IMR-90 (cell line): ENCODE measurements around the gene UACA. TPM values are rescaled to one million over a fixed set of nuclear protein-coding genes. Genes with fewer than 3 reads are reported as not detected.

Experiments used
- ATAC-seq: fragments of 200-7000 bp; cut with Tn5 transposase; 2 replicates; pipeline ENCODE4 v1.9.1; 2020; ENCODE audit warnings: low read depth, mild to moderate bottlenecking, moderate library complexity
- BruUV-seq: library from RNA; stranded (reverse); fragments of 400-500 nt; replicated peaks from 2 replicates; lab custom pipeline; 2021; lab: Mats Ljungman, UMichigan
- CTCF ChIA-PET: fragments of 300-600 bp; formaldehyde crosslinking; extraction: SDS; loops from one replicate; lab custom pipeline; 2021; ENCODE audit warnings: antibody characterized with exemption; lab: Yijun Ruan, JAX
- POLR2A ChIA-PET: fragments of 300-600 bp; sonication (Branson Sonifier 250); formaldehyde crosslinking; loops from one replicate; lab custom pipeline; 2022; ENCODE audit warnings: antibody characterized with exemption; ENCODE audit not compliant: unreplicated experiment; lab: Charles Lee
- DNase-seq: peaks from one replicate; pipeline ENCODE4 v3.0.0; 2013
- H2AFZ ChIP-seq: replicated peaks from 2 replicates; pipeline ENCODE3; 2013; ENCODE audit warnings: low read length, mild to moderate bottlenecking; ENCODE audit not compliant: poor library complexity
- H2AK5ac ChIP-seq: 2 replicates; pipeline ENCODE4 v1.6.1; 2013; ENCODE audit warnings: low read depth, low read length, inconsistent platforms
- H2AK9ac ChIP-seq: replicated peaks from 2 replicates; pipeline ENCODE3; 2013; ENCODE audit warnings: mild to moderate bottlenecking, low read depth, low read length, moderate library complexity; ENCODE audit not compliant: poor library complexity
- H2BK120ac ChIP-seq: 2 replicates; pipeline ENCODE4 v1.6.1; 2013; ENCODE audit warnings: low read depth, low read length, inconsistent platforms
- H2BK15ac ChIP-seq: 3 replicates; pipeline ENCODE4 v1.6.1; 2013; ENCODE audit warnings: low read depth, low read length, inconsistent platforms
- H2BK20ac ChIP-seq: 2 replicates; pipeline ENCODE4 v1.6.1; 2013; ENCODE audit warnings: low read depth, mild to moderate bottlenecking, inconsistent platforms, low read length, moderate library complexity
- H2BK5ac ChIP-seq: 2 replicates; pipeline ENCODE4 v1.6.1; 2013; ENCODE audit warnings: mild to moderate bottlenecking, low read depth, low read length, inconsistent platforms; ENCODE audit not compliant: poor library complexity, severe bottlenecking
- H3K14ac ChIP-seq: replicated peaks from 2 replicates; pipeline ENCODE4 v1.6.1; 2013; ENCODE audit warnings: low read depth, low read length, inconsistent platforms
- H3K18ac ChIP-seq: 2 replicates; pipeline ENCODE4 v1.6.1; 2013; ENCODE audit warnings: low read depth, low read length, control low read depth
- H3K23ac ChIP-seq: 2 replicates; pipeline ENCODE4 v1.6.1; 2013; ENCODE audit warnings: low read depth, low read length, inconsistent platforms
- H3K27ac ChIP-seq: 2 replicates; pipeline ENCODE4 v1.5.1; 2013; ENCODE audit warnings: mild to moderate bottlenecking, control low read depth, low read length; ENCODE audit not compliant: insufficient read depth
- H3K27me3 ChIP-seq: 2 replicates; pipeline ENCODE4 v1.6.1; 2013; ENCODE audit warnings: low read length; ENCODE audit not compliant: control insufficient read depth, insufficient read depth
- H3K36me3 ChIP-seq: 2 replicates; pipeline ENCODE4 v1.6.1; 2013; ENCODE audit warnings: low read length, mixed read lengths; ENCODE audit not compliant: control insufficient read depth, insufficient read depth
- H3K4ac ChIP-seq: 2 replicates; pipeline ENCODE4 v1.6.1; 2013; ENCODE audit warnings: low read depth, low read length, inconsistent platforms
- H3K4me1 ChIP-seq: 2 replicates; pipeline ENCODE4 v1.6.1; 2013; ENCODE audit warnings: low read length, mixed read lengths; ENCODE audit not compliant: control insufficient read depth, insufficient read depth
- H3K4me2 ChIP-seq: 2 replicates; pipeline ENCODE4 v1.6.1; 2013; ENCODE audit warnings: low read depth, mild to moderate bottlenecking, control low read depth, low read length, moderate library complexity
- H3K4me3 ChIP-seq: 2 replicates; pipeline ENCODE4 v1.5.1; 2013; ENCODE audit warnings: low read depth, mild to moderate bottlenecking, control low read depth, low read length, moderate library complexity; ENCODE audit not compliant: insufficient read depth
- H3K56ac ChIP-seq: 2 replicates; pipeline ENCODE4 v1.6.1; 2013; ENCODE audit warnings: low read length, inconsistent platforms; ENCODE audit not compliant: insufficient read depth; ENCODE audit errors: extremely low read depth
- H3K79me1 ChIP-seq, 2 experiments: 2 replicates each; pipeline ENCODE4 v1.6.1; 2013; ENCODE audit warnings: low read length in 2 of 2, inconsistent platforms in 1 of 2, low read depth in 1 of 2
- H3K9ac ChIP-seq: 2 replicates; pipeline ENCODE4 v1.6.1; 2013; ENCODE audit warnings: low read depth, low read length, control low read depth
- H3K9me1 ChIP-seq: 2 replicates; pipeline ENCODE4 v1.6.1; 2013; ENCODE audit warnings: low read length, inconsistent platforms; ENCODE audit not compliant: insufficient read depth
- H3K9me3 ChIP-seq: 2 replicates; pipeline ENCODE4 v1.6.1; 2013; ENCODE audit warnings: low read length; ENCODE audit not compliant: control insufficient read depth, insufficient read depth
- H4K20me1 ChIP-seq: 2 replicates; pipeline ENCODE4 v1.6.1; 2013; ENCODE audit warnings: low read length, inconsistent platforms; ENCODE audit not compliant: insufficient read depth
- H4K5ac ChIP-seq: 2 replicates; pipeline ENCODE4 v1.6.1; 2013; ENCODE audit warnings: mild to moderate bottlenecking, low read depth, low read length, control low read depth
- H4K8ac ChIP-seq, 2 experiments: 2 replicates each; pipeline ENCODE4 v1.6.1; 2013; ENCODE audit warnings: low read depth in 2 of 2, low read length in 2 of 2, control low read depth in 1 of 2, inconsistent platforms in 1 of 2
- H4K91ac ChIP-seq: 2 replicates; pipeline ENCODE4 v1.6.1; 2013; ENCODE audit warnings: low read depth, low read length, inconsistent platforms; ENCODE audit not compliant: insufficient read depth
- BHLHE40 ChIP-seq: fragments of 150-350 bp; IDR thresholded peaks from 2 replicates; pipeline ENCODE4 v1.6.1; 2016; ENCODE audit warnings: mild to moderate bottlenecking, low read depth, low read length
- CEBPB ChIP-seq: IDR thresholded peaks from 2 replicates; pipeline ENCODE4 v1.6.1; 2012; ENCODE audit warnings: low read depth, low read length, improper control_type of control experiment
- CHD1 ChIP-seq: IDR thresholded peaks from 2 replicates; pipeline ENCODE4 v1.6.1; 2012; ENCODE audit warnings: low read depth, low read length, improper control_type of control experiment
- CTCF ChIP-seq: conservative IDR thresholded peaks from 2 replicates; pipeline ENCODE4 v1.5.1; 2012; ENCODE audit warnings: mild to moderate bottlenecking, low read depth, low read length, improper control_type of control experiment
- ELK1 ChIP-seq: fragments of 150-350 bp; IDR thresholded peaks from 2 replicates; pipeline ENCODE4 v1.6.1; 2016; ENCODE audit warnings: low read depth, mild to moderate bottlenecking, low read length, moderate library complexity, borderline replicate concordance
- FOS ChIP-seq: fragments of 150-350 bp; IDR thresholded peaks from 2 replicates; pipeline ENCODE4 v1.6.1; 2016; ENCODE audit warnings: low read depth, low read length
- MAFK ChIP-seq: IDR thresholded peaks from 2 replicates; pipeline ENCODE4 v1.6.1; 2012; ENCODE audit warnings: low read depth, low read length, improper control_type of control experiment
- MAZ ChIP-seq: IDR thresholded peaks from 2 replicates; pipeline ENCODE4 v1.6.1; 2012; ENCODE audit warnings: low read depth, mild to moderate bottlenecking, low read length, improper control_type of control experiment, moderate library complexity, borderline replicate concordance
- MXI1 ChIP-seq: IDR thresholded peaks from 2 replicates; pipeline ENCODE4 v1.6.1; 2012; ENCODE audit warnings: low read depth, mild to moderate bottlenecking, low read length, moderate library complexity, borderline replicate concordance
- POLR2A ChIP-seq: IDR thresholded peaks from 2 replicates; pipeline ENCODE4 v1.6.1; 2012; ENCODE audit warnings: mild to moderate bottlenecking, low read depth, low read length
- RAD21 ChIP-seq: IDR thresholded peaks from 2 replicates; pipeline ENCODE4 v1.6.1; 2012; ENCODE audit warnings: low read length, improper control_type of control experiment
- RCOR1 ChIP-seq: IDR thresholded peaks from 2 replicates; pipeline ENCODE4 v1.6.1; 2012; ENCODE audit warnings: mild to moderate bottlenecking, low read length, improper control_type of control experiment; ENCODE audit not compliant: insufficient replicate concordance
- RFX5 ChIP-seq: IDR thresholded peaks from 2 replicates; pipeline ENCODE4 v1.8.0; 2012; ENCODE audit warnings: low read depth, mild to moderate bottlenecking, low read length, moderate library complexity
- SMC3 ChIP-seq: fragments of 150-350 bp; IDR thresholded peaks from 2 replicates; pipeline ENCODE4 v1.6.1; 2016; ENCODE audit warnings: low read depth, mild to moderate bottlenecking, antibody characterized with exemption, low read length, moderate library complexity
- WGBS, 2 experiments: methylation state at CpG; one replicate each; pipeline versions ENCODE4 v1.1.5 to v1.1.7; 2013; ENCODE audit warnings: missing lambda C conversion rate in 2 of 2; ENCODE audit not compliant: insufficient read length in 1 of 2; ENCODE audit errors: extremely low coverage in 2 of 2; 5-methylcytosine and 5-hydroxymethylcytosine counted together
- dilution Hi-C: fragments of 300-500 bp; cut with HindIII; formaldehyde crosslinking; loops from one replicate; pipeline ENCODE4 v1.14.3; 2018; ENCODE audit warnings: low sequenced_read_pairs; ENCODE audit not compliant: unreplicated experiment
- in situ Hi-C: fragments of 300-500 bp; cut with MboI; formaldehyde crosslinking; loops from 3 replicates; pipeline ENCODE4 v1.14.3; 2019; ENCODE audit warnings: low sequenced_read_pairs, inconsistent platforms, mixed read lengths
- intact Hi-C: fragments of 100-400 bp; cut with micrococcal nuclease; formaldehyde crosslinking; loops from 2 replicates; pipeline ENCODE4 v1.10.0; 2022
- polyA plus RNA-seq, 3 experiments: library from polyadenylated mRNA; depleted of rRNA; stranded (reverse); fragments of >200 nt; gene quantifications; 2 replicates each; pipeline ENCODE4 v1.2.3, GENCODE V29; 2012; ENCODE audit warnings: low replicate concordance in 1 of 3
- total RNA-seq: library from RNA; depleted of rRNA; stranded (reverse); fragments of >200 nt; gene quantifications from 2 replicates; pipeline ENCODE4 v1.2.3, GENCODE V29; 2012

The UACA gene
- total and polyA plus RNA-seq, 2 of the 4 experiments (the other 2 are of a cell fraction) = 156 to 507 TPM

- TF ChIP-seq MAZ = no peak
- TF ChIP-seq SMC3 = no peak
These were observed 60.1 kb downstream of the UACA start (continued) for GRCh38 chr15:70703096-70703878.

GRCh38 chr15:70702584-70702983 is 60.8 kb downstream of the UACA start:
- Histone ChIP-seq H2AK5ac (no peak overlapping the region), H3K4me3 (no peak overlapping the region), H2BK120ac (no peak overlapping the region), H3K4me1 (peaks cover 20% of the 10 kb centered on the region), H3K9me1 (peaks cover 6% of the 10 kb centered on the region; the same call in 1 of the 2 replicates), H2AK9ac (no peak overlapping the region), H3K27ac (no peak overlapping the region), H3K23ac (no peak overlapping the region), H3K4me2 (peak overlapping the region; percentile 62), H2BK20ac (no peak overlapping the region), H3K36me3 (no peaks in the 10 kb centered on the region), H2BK5ac (peak overlapping the region; percentile 6), H3K79me1 (peaks cover 17 to 57% of the 10 kb centered on the region in 2 experiments), H4K20me1 (peaks cover 44% of the 10 kb centered on the region), H3K4ac (no peak overlapping the region), H3K9ac (no peak overlapping the region), H3K27me3 (no peaks in the 10 kb centered on the region), H4K91ac (no peak overlapping the region), H4K8ac (no peak overlapping the region), H2BK15ac (no peak overlapping the region), H3K18ac (no peak overlapping the region), H4K5ac (no peak overlapping the region), H3K56ac (no peak overlapping the region), H3K14ac (no peak overlapping the region), H2AFZ (no peak overlapping the region), H3K9me3 (no peaks in the 10 kb centered on the region)
- in situ Hi-C loops = no loop called here
- no TSS peak for BruUV-seq
- ATAC-seq (0 out of 2 replicates have a peak, but pooled peaks have one; percentile 7), DNase-seq (no peak)
- intact Hi-C loops = no loop called here
- ChIA-PET CTCF (interaction anchor here (0.6 to 1.4 kb wide), 4 partner anchors 11 to 784 kb away, joined by 3 to 5 read pairs (median 4); no protein-coding TSS in a partner anchor), POLR2A (no interaction called here)
- dilution Hi-C loops = no loop called here
- WGBS, 2 experiments = 52% methylated on average over 2 of the region's 2 CpGs; no CpG with 5 or more reads in 1 of the 2 experiments
- TF ChIP-seq MXI1 (no peak), CEBPB (no peak), ELK1 (no peak), RFX5 (no peak), FOS (no peak), SMC3 (no peak), MAFK (no peak), MAZ (no peak), POLR2A (no peak), CHD1 (no peak), CTCF (no peak), RAD21 (no peak), BHLHE40 (no peak), RCOR1 (no peak)
